ENCODE data around the gene KAT2B. TPM values are rescaled to one million over a fixed set of nuclear protein-coding genes. Genes with fewer than 3 reads are reported as not detected.

The KAT2B gene
- 10 to 100 TPM; 12.8 to 52.1 (median 35.2) TPM for total RNA-seq

- peak within 1 kb of the TSS; percentile 81 to 94 for H3K4me3 ChIP-seq
- no peaks in the 10 kb centered on the region for H3K36me3 ChIP-seq
- DNase-seq: peak; percentile 75 to 78
- TF ChIP-seq POLR2A (IDR thresholded peaks at IDR 0.05) (peak; percentile 45 to 54), CTCF (IDR thresholded peaks at IDR 0.05) (peak; percentile 51 to 73 (median 68))
- H3K9me3 ChIP-seq: no peaks in the 10 kb centered on the region
- peak within 1 kb of the TSS; percentile 96 to 99 for H3K27ac ChIP-seq
- H3K27me3 ChIP-seq: no peaks in the 10 kb centered on the region
- intact Hi-C loops (cut with DNase I; ENCODE audit: low total_unique reads): loop anchor here (10.0 kb wide), 1 partner anchor 95 kb away; the partner anchor contains the start of gene RAB5A
- peaks cover 0 to 16% of the 10 kb centered on the region in 2 donors for H3K4me1 ChIP-seq
Observed at GRCh38 chr3:20039765-20040547, at the start of gene KAT2B. KAT2B (plus strand) TSS chr3:20040446; CDS start chr3:20040478, 32 bp downstream.

- no peaks in the 10 kb centered on the region for H3K27me3 ChIP-seq
- intact Hi-C loops (cut with DNase I; ENCODE audit: low total_unique reads): no loop called here
- TF ChIP-seq POLR2A (IDR thresholded peaks at IDR 0.05): no peak
- no peaks in the 10 kb centered on the region for H3K36me3 ChIP-seq
- no peak overlapping the region for H3K4me3 ChIP-seq
- H3K27ac ChIP-seq: no peak overlapping the region
- H3K9me3 ChIP-seq: no peaks in the 10 kb centered on the region
- no peak for DNase-seq
- H3K4me1 ChIP-seq: no peaks in the 10 kb centered on the region
Observed at GRCh38 chr3:19994796-19995195, 45.5 kb upstream of the KAT2B start.

GRCh38 chr3:19997502-19997901, 42.7 kb upstream of the KAT2B start:
- Histone ChIP-seq H3K9me3 (no peaks in the 10 kb centered on the region), H3K27ac (no peak overlapping the region), H3K27me3 (no peaks in the 10 kb centered on the region), H3K36me3 (no peaks in the 10 kb centered on the region), H3K4me3 (no peak overlapping the region), H3K4me1 (no peaks in the 10 kb centered on the region)
- intact Hi-C loops (cut with DNase I; ENCODE audit: low total_unique reads): no loop called here
- DNase-seq: no peak
- TF ChIP-seq POLR2A (IDR thresholded peaks at IDR 0.05) (no peak), CTCF (IDR thresholded peaks at IDR 0.05) (no peak)

- Histone ChIP-seq H3K4me1 (no peaks in the 10 kb centered on the region), H3K4me3 (no peak overlapping the region)
Observed at GRCh38 chr3:20001932-20002331, 38.3 kb upstream of the KAT2B start.

GRCh38 chr3:20007960-20008359, 32.3 kb upstream of the KAT2B start:
- Histone ChIP-seq H3K4me3 (no peak overlapping the region), H3K27ac (no peak overlapping the region), H3K27me3 (no peaks in the 10 kb centered on the region), H3K4me1 (no peaks in the 10 kb centered on the region), H3K9me3 (no peaks in the 10 kb centered on the region), H3K36me3 (no peaks in the 10 kb centered on the region)
- intact Hi-C loops (cut with DNase I; ENCODE audit: low total_unique reads): no loop called here
- no peak for DNase-seq
- no peak for TF ChIP-seq POLR2A (IDR thresholded peaks at IDR 0.05)

More at GRCh38 chr3:20001932-20002331, 38.3 kb upstream of the KAT2B start:
- no peaks in the 10 kb centered on the region for H3K36me3 ChIP-seq
- DNase-seq: no peak
- H3K27me3 ChIP-seq: no peaks in the 10 kb centered on the region
- no peak for TF ChIP-seq POLR2A (IDR thresholded peaks at IDR 0.05)
- no peak for TF ChIP-seq CTCF (IDR thresholded peaks at IDR 0.05)
- no peaks in the 10 kb centered on the region for H3K9me3 ChIP-seq
- intact Hi-C loops (cut with DNase I; ENCODE audit: low total_unique reads): no loop called here
- H3K27ac ChIP-seq: no peak overlapping the region

- intact Hi-C loops (cut with DNase I; ENCODE audit: low total_unique reads): no loop called here
- Histone ChIP-seq H3K4me3 (no peak overlapping the region), H3K36me3 (no peaks in the 10 kb centered on the region), H3K27ac (no peak overlapping the region), H3K9me3 (no peaks in the 10 kb centered on the region), H3K27me3 (no peaks in the 10 kb centered on the region), H3K4me1 (no peaks in the 10 kb centered on the region)
- DNase-seq: no peak
- TF ChIP-seq POLR2A (IDR thresholded peaks at IDR 0.05) (no peak), CTCF (IDR thresholded peaks at IDR 0.05) (no peak)
Observed at GRCh38 chr3:20008646-20009045, 31.6 kb upstream of the KAT2B start.

Data from uterus (tissue), 4 donors.